Fibroblast of mammary gland (primary cell): ENCODE results near the gene ASAP2.

Source experiments
- DNase-seq: peaks from one replicate; pipeline ENCODE4 v3.0.0-alpha.2; 2010; ENCODE audit warnings: low read depth
- H3K4me3 ChIP-seq: 2 replicates; pipeline ENCODE4 v1.5.1; 2011; ENCODE audit warnings: low read depth, mild to moderate bottlenecking, low read length, moderate library complexity; ENCODE audit not compliant: control insufficient read depth
- TF ChIP-seq, protein P1 (sequence below): conservative IDR thresholded peaks from 2 replicates; pipeline ENCODE4 v1.5.1; 2011; ENCODE audit warnings: low read depth, low read length, inconsistent platforms; ENCODE audit not compliant: control insufficient read depth, insufficient read depth

The ASAP2 gene

DNA sequence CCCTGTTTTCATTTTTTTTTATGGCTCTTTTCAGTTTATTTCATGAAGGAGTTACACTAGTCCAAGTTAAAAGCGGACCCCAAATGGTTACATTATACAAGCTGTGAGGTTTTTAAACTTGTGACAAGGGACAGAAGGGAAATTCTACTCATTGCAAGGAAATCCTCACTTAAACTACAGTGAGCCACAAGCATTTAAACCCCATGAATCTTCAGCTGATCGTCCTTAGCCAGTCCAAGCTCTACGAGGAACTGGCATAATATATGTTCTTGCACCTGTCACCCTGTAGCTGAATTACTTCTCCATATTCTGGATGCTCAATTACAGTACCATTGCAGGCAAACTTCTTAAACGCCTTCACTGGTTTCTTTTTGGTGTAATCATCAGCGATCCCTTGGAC lies 64.5 kb downstream of the ASAP2 start:
- no peak for DNase-seq
- TF ChIP-seq, protein P1, sequence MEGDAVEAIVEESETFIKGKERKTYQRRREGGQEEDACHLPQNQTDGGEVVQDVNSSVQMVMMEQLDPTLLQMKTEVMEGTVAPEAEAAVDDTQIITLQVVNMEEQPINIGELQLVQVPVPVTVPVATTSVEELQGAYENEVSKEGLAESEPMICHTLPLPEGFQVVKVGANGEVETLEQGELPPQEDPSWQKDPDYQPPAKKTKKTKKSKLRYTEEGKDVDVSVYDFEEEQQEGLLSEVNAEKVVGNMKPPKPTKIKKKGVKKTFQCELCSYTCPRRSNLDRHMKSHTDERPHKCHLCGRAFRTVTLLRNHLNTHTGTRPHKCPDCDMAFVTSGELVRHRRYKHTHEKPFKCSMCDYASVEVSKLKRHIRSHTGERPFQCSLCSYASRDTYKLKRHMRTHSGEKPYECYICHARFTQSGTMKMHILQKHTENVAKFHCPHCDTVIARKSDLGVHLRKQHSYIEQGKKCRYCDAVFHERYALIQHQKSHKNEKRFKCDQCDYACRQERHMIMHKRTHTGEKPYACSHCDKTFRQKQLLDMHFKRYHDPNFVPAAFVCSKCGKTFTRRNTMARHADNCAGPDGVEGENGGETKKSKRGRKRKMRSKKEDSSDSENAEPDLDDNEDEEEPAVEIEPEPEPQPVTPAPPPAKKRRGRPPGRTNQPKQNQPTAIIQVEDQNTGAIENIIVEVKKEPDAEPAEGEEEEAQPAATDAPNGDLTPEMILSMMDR, result no peak
- no peak overlapping the region for H3K4me3 ChIP-seq

DNA sequence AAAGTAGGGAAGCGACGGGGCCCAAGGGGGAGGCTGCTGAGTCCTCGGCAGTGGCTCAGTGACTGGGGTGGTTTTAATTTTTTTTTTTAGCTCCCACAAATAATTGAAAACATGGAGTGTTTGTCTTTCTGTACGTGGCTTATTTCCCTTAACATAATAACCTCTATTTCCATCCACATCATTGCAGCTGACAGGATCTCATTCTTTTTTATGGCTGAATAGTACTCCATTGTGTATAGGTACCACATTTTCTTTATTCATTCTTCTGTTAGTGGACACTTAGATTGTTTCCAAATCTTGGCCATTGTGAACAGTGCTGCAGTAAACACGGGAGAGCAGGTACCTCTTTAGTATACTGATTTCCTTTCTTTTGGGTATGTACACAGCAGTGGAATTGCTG lies 65.1 kb downstream of the ASAP2 start:
- no peak for DNase-seq
- TF ChIP-seq, protein P1, result no peak
- no peak overlapping the region for H3K4me3 ChIP-seq

DNA sequence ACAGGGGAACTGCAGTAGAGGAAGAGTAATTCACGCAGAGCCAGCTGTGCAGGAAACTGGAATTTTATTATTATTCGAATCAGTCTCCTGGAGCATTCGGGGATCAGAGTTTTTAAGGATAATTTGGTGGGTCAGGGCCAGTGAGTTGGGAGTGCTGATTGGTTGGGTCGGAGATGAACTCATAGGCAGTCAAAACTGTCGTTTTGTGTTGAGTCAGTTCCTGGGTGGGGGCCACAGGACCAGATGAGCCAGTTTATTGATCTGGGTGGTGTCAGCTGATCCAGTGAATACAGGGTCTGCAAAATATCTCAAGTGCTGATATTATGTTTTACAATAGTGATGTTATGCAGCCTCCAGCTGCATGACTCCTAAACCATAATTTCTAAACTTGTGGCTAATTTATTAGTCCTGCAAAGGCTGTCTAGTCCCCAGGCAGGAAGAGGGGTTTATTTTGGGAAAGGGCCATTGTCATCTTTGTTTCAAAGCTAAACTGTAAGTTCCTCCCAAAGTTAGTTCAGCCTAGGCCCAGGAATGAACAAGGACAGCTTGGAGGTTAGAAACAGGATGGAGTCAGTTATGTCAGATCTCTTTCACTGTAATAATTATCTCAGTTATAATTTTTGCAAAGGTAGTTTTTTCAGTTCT lies 67.0 kb downstream of the ASAP2 start:
- TF ChIP-seq, protein P1, result no peak
- peak; percentile 45 for DNase-seq

DNA sequence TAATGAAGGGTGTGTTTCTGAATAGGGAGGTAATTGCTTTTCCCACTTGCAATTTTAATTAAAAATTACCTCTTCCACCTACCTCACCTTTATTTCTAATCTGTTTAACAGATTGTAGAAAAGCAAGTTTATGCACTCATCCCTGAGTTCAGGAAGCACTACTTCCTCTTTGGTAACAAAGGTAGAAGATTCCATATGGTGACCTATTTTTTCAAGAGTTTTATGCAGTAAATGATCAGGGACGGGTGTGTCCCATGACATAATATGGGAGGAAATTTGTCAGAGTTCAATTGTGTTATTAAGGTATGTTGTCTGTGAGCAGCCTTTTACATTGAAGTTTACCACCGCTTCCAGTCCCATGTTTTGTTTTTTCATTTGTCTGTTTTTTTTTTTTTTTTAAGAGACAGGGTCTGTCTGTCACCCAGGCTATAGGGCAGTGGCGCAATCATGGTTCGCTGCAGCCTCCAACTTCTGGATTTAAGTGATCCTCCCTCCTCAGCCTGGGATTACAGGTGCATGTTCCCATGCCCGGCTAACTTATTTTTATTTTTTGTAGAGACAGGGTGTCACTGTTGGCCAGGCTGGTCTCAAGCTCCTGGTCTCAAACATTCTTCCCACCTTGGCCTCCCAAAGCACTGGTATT lies 68.2 kb downstream of the ASAP2 start:
- TF ChIP-seq, protein P1, result no peak
- no peak for DNase-seq

More for the DNA sequence above, 67.0 kb downstream of the ASAP2 start:
- H3K4me3 ChIP-seq, result no peak overlapping the region

DNA sequence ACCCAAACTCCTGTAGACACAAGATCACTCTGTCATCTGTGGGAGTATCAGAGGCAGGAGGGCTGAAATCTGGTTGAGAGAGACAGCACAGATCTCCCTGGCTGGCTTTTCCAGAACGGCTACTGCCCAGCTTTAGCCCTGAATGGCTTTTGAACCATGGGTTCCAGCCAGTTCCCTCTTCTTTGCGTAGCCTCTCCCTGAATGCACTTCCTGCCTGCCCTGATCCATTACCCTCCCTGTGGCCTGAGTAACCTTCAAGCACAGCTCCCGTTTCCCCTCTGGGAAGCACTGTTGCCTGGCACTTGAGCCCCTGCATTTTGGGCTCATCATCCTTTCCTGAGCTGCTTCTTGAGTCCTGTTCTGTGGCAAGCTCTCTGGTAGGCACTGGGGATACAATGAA lies 68.8 kb downstream of the ASAP2 start:
- DNase-seq, result no peak
- H3K4me3 ChIP-seq, result no peak overlapping the region
- TF ChIP-seq, protein P1, result no peak

More for the DNA sequence above, 68.2 kb downstream of the ASAP2 start:
- H3K4me3 ChIP-seq, result no peak overlapping the region

DNA sequence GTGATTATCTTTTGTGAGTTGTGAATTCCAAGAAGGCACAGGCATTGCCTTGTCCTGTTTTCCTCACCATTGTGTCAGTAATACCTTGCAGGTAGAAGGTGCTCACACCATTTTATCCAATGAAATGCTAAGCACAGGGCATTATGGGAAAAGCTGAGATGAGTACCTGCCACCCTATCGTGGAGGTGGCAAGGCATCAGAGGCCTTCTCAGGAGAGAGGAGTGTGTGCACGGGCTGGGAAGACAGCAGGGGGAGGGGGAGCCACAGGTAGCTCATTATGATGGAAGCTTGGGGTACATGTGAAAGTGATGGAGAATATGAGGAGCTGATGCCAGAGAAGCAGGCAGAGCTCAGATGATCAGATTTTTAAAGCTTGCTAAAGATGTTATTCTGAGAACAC lies 69.5 kb downstream of the ASAP2 start:
- no peak overlapping the region for H3K4me3 ChIP-seq
- DNase-seq, result no peak
- TF ChIP-seq, protein P1, result no peak
